Panc1 (cell line): ENCODE data around the gene PLXNB1. TPM values are rescaled to one million over a fixed set of nuclear protein-coding genes. Genes with fewer than 3 reads are reported as not detected.

Experiments
- ATAC-seq: fragments of 200-7000 bp; cut with Tn5 transposase; 2 replicates; pipeline ENCODE4 v1.9.1; 2020; ENCODE audit warnings: mild to moderate bottlenecking, moderate library complexity
- BruUV-seq: library from RNA; stranded (reverse); fragments of 400-500 nt; replicated peaks from 2 replicates; lab custom pipeline; 2021; lab: Mats Ljungman, UMichigan
- CTCF ChIA-PET: fragments of 300-600 bp; sonication (Branson Sonifier 250); formaldehyde crosslinking; loops from one replicate; lab custom pipeline; 2022; ENCODE audit warnings: antibody characterized with exemption; lab: Charles Lee
- POLR2A ChIA-PET: fragments of 300-600 bp; sonication (Branson Sonifier 250); formaldehyde crosslinking; loops from one replicate; lab custom pipeline; 2022; ENCODE audit warnings: antibody characterized with exemption; lab: Charles Lee
- DNase-seq: peaks from one replicate; pipeline ENCODE4 v3.0.0-alpha.2; 2010; ENCODE audit warnings: low read depth, low spot score
- H3K27ac ChIP-seq: 2 replicates; pipeline ENCODE4 v1.5.1; 2011; ENCODE audit warnings: mild to moderate bottlenecking, low read length, inconsistent platforms
- H3K27me3 ChIP-seq: fragments of 200-500 bp; sonication (Bioruptor generic); 2 replicates; pipeline ENCODE4 v1.6.0; 2014; ENCODE audit warnings: low read length, inconsistent platforms; ENCODE audit not compliant: control insufficient read depth, insufficient read depth
- H3K36me3 ChIP-seq: fragments of 200-500 bp; sonication (Bioruptor generic); 2 replicates; pipeline ENCODE4 v1.5.1; 2014; ENCODE audit warnings: inconsistent platforms, mild to moderate bottlenecking, low read length, moderate library complexity; ENCODE audit not compliant: control insufficient read depth, insufficient read depth
- H3K4me1 ChIP-seq: 2 replicates; pipeline ENCODE4 v1.5.1; 2011; ENCODE audit warnings: inconsistent platforms, mild to moderate bottlenecking, low read length, moderate library complexity; ENCODE audit not compliant: control insufficient read depth, insufficient read depth
- H3K4me3 ChIP-seq, 2 experiments: 2 replicates each; pipeline ENCODE4 v1.5.1; 2011 to 2012; ENCODE audit warnings: low read depth in 2 of 2, low read length in 2 of 2, mild to moderate bottlenecking in 2 of 2, inconsistent platforms in 1 of 2, moderate library complexity in 1 of 2
- H3K9me3 ChIP-seq: fragments of 200-500 bp; sonication (Bioruptor generic); 2 replicates; pipeline ENCODE4 v1.5.1; 2014; ENCODE audit warnings: low read depth, mild to moderate bottlenecking, inconsistent platforms, low read length, moderate library complexity; ENCODE audit not compliant: control insufficient read depth, insufficient read depth
- POLR2AphosphoS5 ChIP-seq: IDR thresholded peaks from 2 replicates; pipeline ENCODE4 v1.6.1; 2012; ENCODE audit warnings: mild to moderate bottlenecking, low read depth, low read length, moderate library complexity
- SIN3A ChIP-seq: IDR thresholded peaks from 2 replicates; pipeline ENCODE4 v1.6.1; 2012; ENCODE audit warnings: low read depth, mild to moderate bottlenecking, low read length, moderate library complexity, borderline replicate concordance; ENCODE audit not compliant: insufficient read depth
- TCF7L2 ChIP-seq: IDR thresholded peaks from 2 replicates; pipeline ENCODE4 v1.6.1; 2011; ENCODE audit warnings: mild to moderate bottlenecking, low read depth, low read length, inconsistent platforms
- in situ Hi-C: cut with HindIII; loops from 2 replicates; pipeline ENCODE4 v1.10.0; 2016; ENCODE audit warnings: low sequenced_read_pairs, low pct_unique_long_range_greater_than_20kb
- intact Hi-C: fragments of 100-400 bp; cut with micrococcal nuclease; formaldehyde crosslinking; loops from one replicate; pipeline ENCODE4 v1.10.0; 2022; ENCODE audit not compliant: unreplicated experiment
- total RNA-seq: library from RNA; stranded (reverse); gene quantifications from one replicate; pipeline ENCODE4 v1.2.1, GENCODE V29; 2021; ENCODE audit not compliant: unreplicated experiment
- TF ChIP-seq, protein P1 (sequence below): fragments of 450-650 bp; IDR thresholded peaks from 2 replicates; pipeline ENCODE4 v1.5.1; 2017; ENCODE audit warnings: mild to moderate bottlenecking
- TF ChIP-seq, protein P2 (sequence below), 2 experiments: IDR thresholded peaks; 2 replicates each; pipeline ENCODE4 v1.6.1; 2011 to 2012; ENCODE audit warnings: low read depth in 2 of 2, control low read depth in 1 of 2, low read length in 1 of 2, mild to moderate bottlenecking in 1 of 2, moderate library complexity in 1 of 2; ENCODE audit not compliant: insufficient read depth in 1 of 2

PLXNB1 gene
- total RNA-seq, 1 experiment from 2014 or later = 22.8 TPM

DNA sequence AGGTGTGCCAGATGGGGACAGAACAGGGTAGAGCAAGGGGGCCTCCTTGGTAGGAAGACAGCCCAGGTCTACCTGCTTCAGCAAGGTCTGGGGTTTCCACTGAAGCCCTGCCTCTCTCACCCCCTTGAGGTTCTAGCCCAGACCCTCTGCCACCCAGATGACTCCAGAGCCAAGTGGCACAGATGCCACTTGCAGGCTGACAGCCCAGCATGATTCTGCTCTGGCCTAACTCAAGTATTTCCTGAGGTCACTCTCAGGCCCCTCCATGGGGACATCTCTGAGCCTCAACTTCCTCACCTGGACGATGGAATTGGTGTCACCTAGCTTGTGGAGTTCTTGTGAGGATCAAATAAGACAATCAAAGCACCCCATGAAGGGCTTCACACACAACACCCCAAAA lies 23.9 kb downstream of the PLXNB1 start:
- Histone ChIP-seq H3K4me1 (no peaks in the 10 kb centered on the region), H3K4me3 (no peak overlapping the region), H3K9me3 (no peaks in the 10 kb centered on the region), H3K36me3 (no peaks in the 10 kb centered on the region), H3K27me3 (no peaks in the 10 kb centered on the region), H3K27ac (no peak overlapping the region)
- TF ChIP-seq SIN3A (no peak), TCF7L2 (no peak), POLR2AphosphoS5 (no peak)
- TF ChIP-seq, protein P1, sequence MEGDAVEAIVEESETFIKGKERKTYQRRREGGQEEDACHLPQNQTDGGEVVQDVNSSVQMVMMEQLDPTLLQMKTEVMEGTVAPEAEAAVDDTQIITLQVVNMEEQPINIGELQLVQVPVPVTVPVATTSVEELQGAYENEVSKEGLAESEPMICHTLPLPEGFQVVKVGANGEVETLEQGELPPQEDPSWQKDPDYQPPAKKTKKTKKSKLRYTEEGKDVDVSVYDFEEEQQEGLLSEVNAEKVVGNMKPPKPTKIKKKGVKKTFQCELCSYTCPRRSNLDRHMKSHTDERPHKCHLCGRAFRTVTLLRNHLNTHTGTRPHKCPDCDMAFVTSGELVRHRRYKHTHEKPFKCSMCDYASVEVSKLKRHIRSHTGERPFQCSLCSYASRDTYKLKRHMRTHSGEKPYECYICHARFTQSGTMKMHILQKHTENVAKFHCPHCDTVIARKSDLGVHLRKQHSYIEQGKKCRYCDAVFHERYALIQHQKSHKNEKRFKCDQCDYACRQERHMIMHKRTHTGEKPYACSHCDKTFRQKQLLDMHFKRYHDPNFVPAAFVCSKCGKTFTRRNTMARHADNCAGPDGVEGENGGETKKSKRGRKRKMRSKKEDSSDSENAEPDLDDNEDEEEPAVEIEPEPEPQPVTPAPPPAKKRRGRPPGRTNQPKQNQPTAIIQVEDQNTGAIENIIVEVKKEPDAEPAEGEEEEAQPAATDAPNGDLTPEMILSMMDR = no peak
- TF ChIP-seq, protein P2, sequence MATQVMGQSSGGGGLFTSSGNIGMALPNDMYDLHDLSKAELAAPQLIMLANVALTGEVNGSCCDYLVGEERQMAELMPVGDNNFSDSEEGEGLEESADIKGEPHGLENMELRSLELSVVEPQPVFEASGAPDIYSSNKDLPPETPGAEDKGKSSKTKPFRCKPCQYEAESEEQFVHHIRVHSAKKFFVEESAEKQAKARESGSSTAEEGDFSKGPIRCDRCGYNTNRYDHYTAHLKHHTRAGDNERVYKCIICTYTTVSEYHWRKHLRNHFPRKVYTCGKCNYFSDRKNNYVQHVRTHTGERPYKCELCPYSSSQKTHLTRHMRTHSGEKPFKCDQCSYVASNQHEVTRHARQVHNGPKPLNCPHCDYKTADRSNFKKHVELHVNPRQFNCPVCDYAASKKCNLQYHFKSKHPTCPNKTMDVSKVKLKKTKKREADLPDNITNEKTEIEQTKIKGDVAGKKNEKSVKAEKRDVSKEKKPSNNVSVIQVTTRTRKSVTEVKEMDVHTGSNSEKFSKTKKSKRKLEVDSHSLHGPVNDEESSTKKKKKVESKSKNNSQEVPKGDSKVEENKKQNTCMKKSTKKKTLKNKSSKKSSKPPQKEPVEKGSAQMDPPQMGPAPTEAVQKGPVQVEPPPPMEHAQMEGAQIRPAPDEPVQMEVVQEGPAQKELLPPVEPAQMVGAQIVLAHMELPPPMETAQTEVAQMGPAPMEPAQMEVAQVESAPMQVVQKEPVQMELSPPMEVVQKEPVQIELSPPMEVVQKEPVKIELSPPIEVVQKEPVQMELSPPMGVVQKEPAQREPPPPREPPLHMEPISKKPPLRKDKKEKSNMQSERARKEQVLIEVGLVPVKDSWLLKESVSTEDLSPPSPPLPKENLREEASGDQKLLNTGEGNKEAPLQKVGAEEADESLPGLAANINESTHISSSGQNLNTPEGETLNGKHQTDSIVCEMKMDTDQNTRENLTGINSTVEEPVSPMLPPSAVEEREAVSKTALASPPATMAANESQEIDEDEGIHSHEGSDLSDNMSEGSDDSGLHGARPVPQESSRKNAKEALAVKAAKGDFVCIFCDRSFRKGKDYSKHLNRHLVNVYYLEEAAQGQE (IDR thresholded peaks at IDR 0.05; ENCODE audit: insufficient read depth in 1 of 2, low read depth in 2 of 2, low read length in 1 of 2) = no peak
- ChIA-PET POLR2A (no interaction called here), CTCF (no interaction called here)
- DNase-seq (no peak), ATAC-seq (no peak)
- in situ Hi-C loops (no loop called here), intact Hi-C loops (no loop called here)
- BruUV-seq = no TSS peak

DNA sequence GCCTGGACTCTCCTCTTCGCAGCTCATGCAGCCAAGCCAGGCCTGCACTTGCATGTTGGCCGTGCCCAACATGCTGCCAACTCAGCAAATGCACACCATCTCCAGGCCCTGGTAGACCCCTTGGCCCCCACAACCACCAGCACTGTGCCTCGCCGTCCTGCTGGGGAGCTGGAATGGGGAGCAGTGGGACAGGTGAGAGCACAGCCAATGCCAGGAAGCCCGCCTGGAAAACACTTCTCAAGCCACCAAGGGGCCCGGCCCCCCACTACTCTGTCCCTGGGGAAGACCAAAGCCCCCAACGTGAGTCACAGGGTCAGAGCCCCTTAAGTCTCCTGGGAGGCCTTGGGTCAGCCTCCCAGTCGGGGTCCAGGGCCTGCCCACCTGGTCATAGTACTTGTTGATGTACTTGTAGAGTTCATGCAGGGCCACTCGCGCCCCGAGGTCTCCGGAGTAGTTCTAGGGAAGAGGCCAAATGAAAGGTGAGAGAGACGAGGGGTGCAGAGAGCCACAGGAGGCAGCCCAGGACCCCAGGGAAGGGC lies 24.5 kb downstream of the PLXNB1 start:
- H3K36me3 ChIP-seq = no peaks in the 10 kb centered on the region
- BruUV-seq = no TSS peak
- ATAC-seq = no peak
- in situ Hi-C loops (no loop called here), intact Hi-C loops (no loop called here)
- H3K4me1 ChIP-seq = no peaks in the 10 kb centered on the region
- ChIA-PET CTCF (interaction anchor here (1.3 kb wide), 1 partner anchor 31 kb away, joined by 7 read pairs; no protein-coding TSS in a partner anchor), POLR2A (no interaction called here)
- H3K4me3 ChIP-seq = no peak overlapping the region
- H3K27ac ChIP-seq = no peak overlapping the region
- H3K27me3 ChIP-seq = no peaks in the 10 kb centered on the region
- H3K9me3 ChIP-seq = no peaks in the 10 kb centered on the region
- TF ChIP-seq POLR2AphosphoS5 (no peak), TCF7L2 (no peak), SIN3A (no peak)
- TF ChIP-seq, protein P1 = no peak
- TF ChIP-seq, protein P2 (IDR thresholded peaks at IDR 0.05; ENCODE audit: insufficient read depth in 1 of 2, low read depth in 2 of 2, low read length in 1 of 2) = no peak
- DNase-seq = no peak
